Brain pericyte (primary cell): ENCODE results near the gene RNF144B.
"Not testable (repeated sequence)": the region's sequence is repeated elsewhere in the genome, so short reads cannot be mapped to it uniquely, and the experiment has no call there.

Source experiments
- DNase-seq: peaks from one replicate; pipeline ENCODE4 v3.0.0-alpha.2; 2012; ENCODE audit warnings: low read depth, low spot score

The RNF144B gene

DNA sequence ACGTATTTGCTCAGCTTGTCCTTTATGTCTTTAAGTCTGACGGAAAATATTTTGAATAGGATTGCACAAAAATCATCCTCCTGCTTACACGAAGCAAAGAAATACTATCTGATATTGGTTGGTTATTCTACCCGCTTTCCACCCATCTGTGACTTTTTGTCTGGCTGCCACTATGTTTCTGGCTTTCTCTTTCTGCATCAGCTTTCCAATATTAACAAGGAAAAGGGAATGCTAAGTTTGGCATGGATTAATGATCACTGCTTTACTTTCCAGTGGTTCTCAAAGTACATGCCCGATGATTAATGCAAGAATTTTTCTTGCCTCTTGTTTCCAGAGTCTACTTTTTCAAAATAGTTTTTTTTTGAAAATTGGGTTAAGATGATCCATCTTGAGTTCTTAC, 57.0 kb downstream of the RNF144B start:
- DNase-seq = no peak

GRCh38 chr6:18445228-18445627, 58.1 kb downstream of the RNF144B start:
- no peak for DNase-seq

- DNase-seq = no peak
These were observed 59.6 kb downstream of the RNF144B start for GRCh38 chr6:18446771-18447170.

DNA sequence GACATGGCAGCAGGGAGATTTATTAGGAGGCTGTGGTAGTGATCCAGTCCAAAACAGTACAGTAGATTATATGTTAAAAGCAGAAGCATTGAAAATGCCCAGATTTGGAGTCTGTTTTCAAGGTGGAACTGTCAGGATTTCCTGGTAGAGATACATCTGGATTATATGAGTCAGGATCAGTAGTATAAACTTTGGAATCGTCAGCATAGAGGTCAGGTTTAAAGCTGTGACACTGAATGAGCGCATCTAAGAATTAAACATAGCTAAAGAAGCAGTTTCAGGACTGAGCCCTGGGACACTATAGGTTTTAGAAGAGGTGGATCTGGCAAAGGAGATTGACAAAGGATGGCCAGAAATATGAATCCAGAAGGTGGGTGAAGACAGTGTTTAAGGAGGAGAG, 60.4 kb downstream of the RNF144B start:
- no peak for DNase-seq

- no peak for DNase-seq
These were observed 64.6 kb downstream of the RNF144B start for GRCh38 chr6:18451756-18452155.

- no peak for DNase-seq
These were observed 67.3 kb downstream of the RNF144B start for GRCh38 chr6:18454446-18454845.

DNA sequence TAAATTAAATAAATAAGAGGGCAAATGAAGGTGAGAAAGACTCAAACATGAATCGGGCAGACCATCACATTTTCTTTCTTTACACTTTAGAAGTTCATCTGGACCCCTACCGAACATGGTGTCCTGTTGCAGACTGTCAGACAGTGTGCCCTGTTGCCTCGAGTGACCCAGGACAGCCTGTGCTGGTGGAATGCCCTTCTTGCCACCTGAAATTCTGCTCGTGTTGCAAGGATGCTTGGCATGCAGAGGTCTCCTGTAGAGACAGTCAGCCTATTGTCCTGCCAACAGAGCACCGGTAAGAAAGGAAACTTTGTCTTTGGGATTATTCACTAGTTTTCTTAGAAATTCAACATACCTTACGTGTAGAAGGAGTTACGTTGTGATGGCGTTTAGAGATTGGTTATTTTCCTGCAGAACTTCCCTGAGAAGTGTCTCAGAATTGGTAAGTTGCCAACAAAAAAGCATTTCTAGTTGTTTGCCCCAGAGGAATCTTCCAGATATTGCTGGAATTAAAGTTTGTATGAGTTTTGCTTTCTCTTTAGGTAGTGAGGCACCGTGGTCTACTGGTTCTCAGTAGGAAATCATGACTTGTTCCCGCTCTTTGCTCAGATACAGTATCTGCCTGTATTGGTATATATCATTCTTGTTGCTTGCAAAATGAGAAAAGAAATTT, 70.1 kb downstream of the RNF144B start:
- DNase-seq = no peak

- not testable (repeated sequence) for DNase-seq
These were observed 70.9 kb downstream of the RNF144B start for GRCh38 chr6:18458086-18458485.

- no peak for DNase-seq
These were observed 76.3 kb downstream of the RNF144B start for GRCh38 chr6:18463429-18463828.

DNA sequence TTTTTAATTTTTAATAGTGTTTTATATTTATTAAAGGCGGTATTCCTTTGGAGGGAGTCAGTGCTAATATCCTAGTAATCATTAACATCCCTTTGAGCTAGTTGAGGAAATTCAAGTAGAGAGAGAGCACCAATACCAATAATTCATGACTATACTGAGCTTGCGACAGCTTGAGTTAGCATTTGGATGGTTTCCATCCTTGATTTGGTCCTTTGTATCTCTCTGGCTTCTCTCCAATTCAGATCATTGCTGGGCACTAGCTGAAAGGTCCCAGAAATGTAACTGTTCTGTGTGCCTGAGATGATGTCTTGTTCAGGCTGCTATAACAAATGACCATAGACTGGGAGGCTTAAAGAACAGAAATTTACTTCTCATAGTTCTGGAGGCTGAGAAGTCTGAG, 77.0 kb downstream of the RNF144B start:
- DNase-seq = no peak

GRCh38 chr6:18465410-18466154, 78.4 kb downstream of the RNF144B start:
- peak; percentile 2 for DNase-seq

DNA sequence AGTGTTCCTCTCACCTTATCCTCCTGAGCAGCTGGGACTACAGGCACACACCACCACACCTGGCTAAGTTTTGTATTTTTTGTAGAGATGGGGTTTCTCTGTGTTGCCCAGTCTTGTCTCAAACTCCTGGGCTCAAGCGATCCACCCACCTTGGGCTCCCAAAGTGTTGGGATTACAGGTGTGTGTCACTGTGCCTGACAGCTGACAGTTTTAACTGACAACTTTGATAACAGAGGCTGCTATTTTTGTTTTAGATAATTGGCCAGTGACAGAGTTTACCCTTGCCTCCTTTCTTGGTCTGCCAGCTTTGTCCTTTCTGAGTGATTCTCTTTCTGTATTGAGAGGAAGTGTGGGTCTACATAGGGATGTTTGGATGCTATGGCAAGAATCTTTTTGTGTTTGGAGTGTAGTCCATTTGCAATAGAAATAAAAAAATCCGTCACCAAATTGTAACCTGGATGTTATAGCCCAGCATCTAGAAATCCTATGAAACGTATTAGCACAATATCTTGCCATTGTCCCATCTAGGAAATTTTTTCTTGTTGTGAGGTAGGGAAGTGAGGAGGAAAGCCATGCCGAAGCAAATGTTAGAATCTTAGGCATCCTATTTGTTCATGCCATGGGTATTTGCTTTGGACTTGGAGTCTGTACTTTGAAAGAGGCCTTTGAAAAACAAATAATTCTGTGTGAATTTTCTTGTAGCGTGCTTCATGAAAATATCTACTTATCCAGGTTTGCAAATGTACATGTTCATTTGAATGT, 80.8 kb downstream of the RNF144B start:
- DNase-seq = no peak

- DNase-seq = no peak
These were observed 81.3 kb downstream of the RNF144B start for GRCh38 chr6:18468503-18468843.

DNA sequence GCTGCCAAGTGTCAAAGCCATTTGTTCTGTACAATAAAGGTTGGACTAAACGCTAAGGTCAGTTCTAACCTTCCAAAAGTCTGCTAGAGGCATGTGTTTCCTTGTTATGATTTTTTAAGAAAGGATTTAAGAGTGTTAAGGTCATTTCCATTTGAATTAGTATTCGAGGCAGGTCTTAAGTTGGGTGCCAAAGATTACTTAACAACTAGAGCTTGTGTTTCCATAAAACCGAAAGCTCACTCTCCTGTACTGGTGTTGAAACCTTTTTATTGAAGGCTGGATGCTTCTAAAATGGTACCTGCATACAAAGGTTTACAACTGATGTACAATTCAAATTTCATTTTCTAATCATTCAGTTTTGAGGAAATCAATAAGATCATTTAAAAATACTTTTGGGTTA, 82.4 kb downstream of the RNF144B start:
- no peak for DNase-seq

- DNase-seq = no peak
These were observed 84.2 kb downstream of the RNF144B start for GRCh38 chr6:18471232-18471964.

- DNase-seq = no peak
These were observed 85.8 kb downstream of the RNF144B start for GRCh38 chr6:18472941-18473340.

GRCh38 chr6:18473755-18474154, 86.6 kb downstream of the RNF144B start:
- DNase-seq = no peak

- DNase-seq = no peak
These were observed 90.3 kb downstream of the RNF144B start for GRCh38 chr6:18477301-18477941.

DNA sequence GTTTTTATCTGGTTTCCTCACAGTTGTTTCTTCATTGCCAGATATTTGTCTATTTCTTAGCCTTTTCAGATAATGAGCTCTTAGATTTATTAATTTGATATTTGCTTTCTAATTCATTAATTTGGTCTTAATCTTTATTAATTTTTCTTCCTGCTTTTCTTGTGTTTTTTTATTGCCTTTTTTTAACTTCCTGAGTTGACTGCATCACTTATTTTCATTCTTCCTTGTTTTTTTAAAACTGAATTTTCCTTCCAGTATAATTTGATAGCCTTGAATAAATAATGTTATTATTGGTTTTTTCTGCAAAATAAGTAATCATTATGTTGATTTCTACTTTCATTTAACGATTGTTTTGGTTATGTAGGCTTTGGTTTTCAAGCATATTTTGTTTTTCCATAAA, 91.5 kb downstream of the RNF144B start:
- DNase-seq = no peak

DNA sequence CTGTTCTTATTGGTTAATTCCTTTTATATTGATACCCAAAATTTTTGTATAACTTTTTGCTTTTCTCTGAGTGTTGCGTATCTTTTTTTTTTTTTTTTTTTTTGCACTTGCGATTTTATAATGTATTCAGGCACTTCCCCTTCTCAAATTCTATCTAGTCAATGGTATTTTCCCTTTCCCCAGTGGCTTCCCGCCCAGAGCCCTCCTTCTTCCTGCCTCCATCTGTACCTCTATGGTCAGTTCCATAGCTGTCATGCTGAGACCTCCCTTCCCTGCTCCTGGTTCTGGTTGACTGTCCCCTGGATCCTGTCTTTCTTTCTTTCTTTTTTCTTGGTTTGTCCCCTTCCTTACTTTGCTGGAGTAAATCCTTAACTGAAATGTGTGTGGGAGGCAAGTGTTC, 94.7 kb downstream of the RNF144B start:
- DNase-seq = no peak

- no peak for DNase-seq
These were observed 98.7 kb downstream of the RNF144B start for GRCh38 chr6:18485660-18486435.
